ENCODE results near the gene TMEM37. TPM values are rescaled to one million over a fixed set of nuclear protein-coding genes. Genes with fewer than 3 reads are reported as not detected.

TMEM37 gene
- total RNA-seq, 4 donors from 2014 or later: 1.7 to 2.8 (median 2.2) TPM

DNA sequence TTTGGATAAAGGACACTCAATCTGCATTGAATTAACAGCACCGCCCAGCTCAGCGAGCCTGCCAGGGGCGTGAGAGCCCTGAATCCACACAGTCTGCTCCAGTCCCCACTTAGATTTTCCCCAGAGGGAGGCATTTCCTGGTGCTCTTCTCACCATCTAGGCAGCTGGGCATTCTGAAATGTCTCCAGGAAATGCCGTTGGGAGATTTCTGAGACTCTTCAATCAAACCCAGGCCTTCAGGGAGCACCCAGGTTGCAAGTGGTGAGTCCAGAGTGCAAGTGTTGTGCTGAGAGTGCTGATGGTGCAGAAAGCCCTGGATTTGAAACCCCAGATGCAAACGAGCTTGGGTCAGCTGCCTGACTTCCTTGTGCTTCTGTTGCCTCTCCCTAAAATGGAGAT lies 23.4 kb upstream of the TMEM37 start:
- H3K9me3 ChIP-seq: no peaks in the 10 kb centered on the region
- no peak for TF ChIP-seq POLR2A (IDR thresholded peaks at IDR 0.05; ENCODE audit: low read depth)
- TF ChIP-seq POLR2AphosphoS5 (IDR thresholded peaks at IDR 0.05): no peak
- peaks cover 0 to 14% (median 0%) of the 10 kb centered on the region in 4 donors for H3K27me3 ChIP-seq
- H3K27ac ChIP-seq (replicated peaks in 1 of 4): no peak overlapping the region
- intact Hi-C loops (cut with DNase I): no loop called here
- peaks cover 0 to 6% (median 0%) of the 10 kb centered on the region in 4 donors for H3K4me1 ChIP-seq
- no peaks in the 10 kb centered on the region for H3K36me3 ChIP-seq
- 68% methylated on average over 5 of the region's 5 CpGs for WGBS
- no peak for DNase-seq (ENCODE audit: extremely low spot score)
- no peak overlapping the region for H3K4me3 ChIP-seq

DNA sequence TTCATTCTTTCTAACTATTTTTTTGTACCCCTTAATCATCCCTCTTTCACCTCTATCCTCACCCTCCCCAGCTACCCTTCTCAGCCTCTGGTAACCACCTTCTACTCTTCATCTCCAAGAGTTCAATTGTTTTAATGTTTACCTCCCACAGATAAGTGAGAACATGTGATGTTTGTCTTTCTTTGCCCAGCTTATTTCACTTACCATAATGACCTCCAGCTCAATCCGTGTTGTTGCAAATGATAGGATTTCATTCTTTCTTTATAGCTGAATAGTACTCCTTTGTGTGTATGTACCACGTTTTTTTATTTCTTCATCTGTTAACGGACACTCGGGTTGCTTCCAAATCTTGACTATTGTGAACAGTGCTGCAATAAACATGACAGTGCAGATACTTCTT lies 22.1 kb upstream of the TMEM37 start:
- TF ChIP-seq EP300 (IDR thresholded peaks at IDR 0.05) (no peak), POLR2AphosphoS5 (IDR thresholded peaks at IDR 0.05) (no peak), POLR2A (IDR thresholded peaks at IDR 0.05; ENCODE audit: low read depth) (no peak)
- TF ChIP-seq, protein P1, sequence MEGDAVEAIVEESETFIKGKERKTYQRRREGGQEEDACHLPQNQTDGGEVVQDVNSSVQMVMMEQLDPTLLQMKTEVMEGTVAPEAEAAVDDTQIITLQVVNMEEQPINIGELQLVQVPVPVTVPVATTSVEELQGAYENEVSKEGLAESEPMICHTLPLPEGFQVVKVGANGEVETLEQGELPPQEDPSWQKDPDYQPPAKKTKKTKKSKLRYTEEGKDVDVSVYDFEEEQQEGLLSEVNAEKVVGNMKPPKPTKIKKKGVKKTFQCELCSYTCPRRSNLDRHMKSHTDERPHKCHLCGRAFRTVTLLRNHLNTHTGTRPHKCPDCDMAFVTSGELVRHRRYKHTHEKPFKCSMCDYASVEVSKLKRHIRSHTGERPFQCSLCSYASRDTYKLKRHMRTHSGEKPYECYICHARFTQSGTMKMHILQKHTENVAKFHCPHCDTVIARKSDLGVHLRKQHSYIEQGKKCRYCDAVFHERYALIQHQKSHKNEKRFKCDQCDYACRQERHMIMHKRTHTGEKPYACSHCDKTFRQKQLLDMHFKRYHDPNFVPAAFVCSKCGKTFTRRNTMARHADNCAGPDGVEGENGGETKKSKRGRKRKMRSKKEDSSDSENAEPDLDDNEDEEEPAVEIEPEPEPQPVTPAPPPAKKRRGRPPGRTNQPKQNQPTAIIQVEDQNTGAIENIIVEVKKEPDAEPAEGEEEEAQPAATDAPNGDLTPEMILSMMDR (IDR thresholded peaks at IDR 0.05): no peak
- H3K36me3 ChIP-seq: no peaks in the 10 kb centered on the region
- no peak overlapping the region for H3K27ac ChIP-seq (replicated peaks in 1 of 4)
- H3K4me3 ChIP-seq: no peak overlapping the region
- no peak for DNase-seq (ENCODE audit: extremely low spot score)
- intact Hi-C loops (cut with DNase I): no loop called here
- WGBS: 86% methylated on average over 4 of the region's 4 CpGs
- peaks cover 0 to 5% (median 1%) of the 10 kb centered on the region in 4 donors for H3K9me3 ChIP-seq
- H3K27me3 ChIP-seq: peaks cover 0 to 11% (median 0%) of the 10 kb centered on the region in 4 donors
- peaks cover 0 to 6% (median 0%) of the 10 kb centered on the region in 4 donors for H3K4me1 ChIP-seq

DNA sequence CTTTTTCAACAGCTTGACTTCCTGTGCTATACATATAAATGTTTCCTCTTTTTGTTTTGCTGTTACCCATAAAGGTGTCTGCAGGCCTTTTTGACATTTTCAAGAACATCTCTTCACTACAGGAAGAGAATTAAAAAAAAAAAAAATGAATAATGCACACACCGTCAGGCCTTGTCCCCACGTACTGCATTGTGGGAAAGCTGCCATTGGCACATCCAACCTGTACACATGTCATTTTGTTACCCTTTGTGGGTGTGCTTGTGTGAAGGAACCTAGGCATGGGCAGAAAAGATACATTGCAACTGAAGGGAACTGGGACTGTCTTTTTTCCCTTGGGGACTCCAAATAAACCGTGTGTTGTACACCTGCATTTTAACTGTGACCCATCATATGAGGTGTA lies 16.8 kb upstream of the TMEM37 start:
- intact Hi-C loops (cut with DNase I): loop anchor here (5.0 kb wide), 1 partner anchor 242 kb away; no protein-coding TSS in a partner anchor
- Histone ChIP-seq H3K27ac (replicated peaks in 1 of 4) (no peak overlapping the region), H3K36me3 (no peaks in the 10 kb centered on the region), H3K9me3 (peaks cover 0 to 11% (median 4%) of the 10 kb centered on the region in 4 donors), H3K27me3 (no peaks in the 10 kb centered on the region), H3K4me3 (no peak overlapping the region), H3K4me1 (no peaks in the 10 kb centered on the region)
- DNase-seq (ENCODE audit: extremely low spot score): no peak
- 84% methylated on average over 3 of the region's 3 CpGs for WGBS
- TF ChIP-seq POLR2A (IDR thresholded peaks at IDR 0.05; ENCODE audit: low read depth) (no peak), POLR2AphosphoS5 (IDR thresholded peaks at IDR 0.05) (no peak), EP300 (IDR thresholded peaks at IDR 0.05) (no peak)
- TF ChIP-seq, protein P1 (IDR thresholded peaks at IDR 0.05): no peak

DNA sequence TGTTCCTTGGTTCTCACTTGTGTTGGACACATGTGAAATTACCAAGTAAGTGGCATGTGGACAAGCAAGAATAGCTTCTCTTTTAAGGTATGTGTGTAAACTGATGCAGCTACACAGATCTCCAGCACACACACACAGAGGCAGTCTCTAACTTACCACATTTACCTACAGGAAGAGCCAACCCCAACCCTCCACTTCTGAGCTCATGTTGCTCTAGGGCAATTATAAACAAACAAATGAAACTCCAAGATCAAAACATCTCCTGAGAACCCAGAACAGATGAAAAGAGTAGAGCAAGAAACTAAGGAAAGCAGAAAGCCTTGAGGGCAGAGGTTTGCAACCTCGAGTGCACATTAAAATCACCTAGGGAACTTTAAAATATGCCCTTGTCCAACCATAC lies 16.0 kb upstream of the TMEM37 start:
- DNase-seq (ENCODE audit: extremely low spot score): no peak
- WGBS: 89% methylated on average over 1 of the region's 1 CpG
- Histone ChIP-seq H3K9me3 (peaks cover 0 to 11% (median 4%) of the 10 kb centered on the region in 4 donors), H3K4me3 (no peak overlapping the region), H3K27ac (replicated peaks in 1 of 4) (no peak overlapping the region), H3K36me3 (no peaks in the 10 kb centered on the region), H3K4me1 (no peaks in the 10 kb centered on the region), H3K27me3 (no peaks in the 10 kb centered on the region)
- intact Hi-C loops (cut with DNase I): no loop called here
- TF ChIP-seq EP300 (IDR thresholded peaks at IDR 0.05) (no peak), POLR2AphosphoS5 (IDR thresholded peaks at IDR 0.05) (no peak), POLR2A (IDR thresholded peaks at IDR 0.05; ENCODE audit: low read depth) (no peak)
- TF ChIP-seq, protein P1 (IDR thresholded peaks at IDR 0.05): no peak

GRCh38 chr2:119416299-119416923 lies 15.2 kb upstream of the TMEM37 start:
- DNase-seq (ENCODE audit: extremely low spot score): no peak
- no peak for TF ChIP-seq POLR2A (IDR thresholded peaks at IDR 0.05; ENCODE audit: low read depth)
- TF ChIP-seq, protein P1 (IDR thresholded peaks at IDR 0.05): no peak
- TF ChIP-seq EP300 (IDR thresholded peaks at IDR 0.05): no peak
- TF ChIP-seq POLR2AphosphoS5 (IDR thresholded peaks at IDR 0.05): no peak
- peaks cover 0 to 11% (median 4%) of the 10 kb centered on the region in 4 donors for H3K9me3 ChIP-seq
- H3K27ac ChIP-seq (replicated peaks in 1 of 4): no peak overlapping the region
- intact Hi-C loops (cut with DNase I): no loop called here
- WGBS: 97% methylated on average over 3 of the region's 4 CpGs
- H3K36me3 ChIP-seq: no peaks in the 10 kb centered on the region
- H3K4me1 ChIP-seq: no peaks in the 10 kb centered on the region
- H3K27me3 ChIP-seq: no peaks in the 10 kb centered on the region
- no peak overlapping the region for H3K4me3 ChIP-seq
